Astrocyte (in vitro differentiated cells and primary cell): Measurements from ENCODE around the gene TENT4B. TPM values are rescaled to one million over a fixed set of nuclear protein-coding genes. Genes with fewer than 3 reads are reported as not detected.

ENCODE experiments used
- DNase-seq: peaks from one replicate; pipeline ENCODE4 v3.0.0-alpha.2; 2010; ENCODE audit warnings: low read depth
- FAIRE-seq: peaks from 2 replicates; lab custom pipeline; 2011; peaks lifted over from hg19 to GRCh38; lab: Jason Lieb, UNC
- H2AFZ ChIP-seq: 2 replicates; pipeline ENCODE4 v1.6.0; 2012; ENCODE audit warnings: low read depth, low read length, inconsistent platforms
- H3K27ac ChIP-seq: 2 replicates; pipeline ENCODE4 v1.5.1; 2011; ENCODE audit warnings: low read depth, low read length, inconsistent platforms
- H3K27me3 ChIP-seq: 2 replicates; pipeline ENCODE4 v1.6.0; 2011; ENCODE audit warnings: low read length, inconsistent platforms; ENCODE audit not compliant: insufficient read depth
- H3K36me3 ChIP-seq: 2 replicates; pipeline ENCODE4 v1.5.1; 2011; ENCODE audit warnings: low read length, inconsistent platforms; ENCODE audit not compliant: insufficient read depth
- H3K4me1 ChIP-seq: 2 replicates; pipeline ENCODE4 v1.5.1; 2011; ENCODE audit warnings: low read length, inconsistent platforms; ENCODE audit not compliant: insufficient read depth
- H3K4me2 ChIP-seq: 2 replicates; pipeline ENCODE4 v1.6.0; 2012; ENCODE audit warnings: low read length, inconsistent platforms
- H3K4me3 ChIP-seq: 2 replicates; pipeline ENCODE4 v1.5.1; 2011; ENCODE audit warnings: low read depth, mild to moderate bottlenecking, low read length, inconsistent platforms; ENCODE audit not compliant: insufficient read depth
- H3K79me2 ChIP-seq: 2 replicates; pipeline ENCODE4 v1.6.0; 2012; ENCODE audit warnings: mild to moderate bottlenecking, low read length, inconsistent platforms; ENCODE audit not compliant: insufficient read depth
- H3K9ac ChIP-seq: 2 replicates; pipeline ENCODE4 v1.6.0; 2012; ENCODE audit warnings: mild to moderate bottlenecking, low read length, inconsistent platforms
- H3K9me3 ChIP-seq: 2 replicates; pipeline ENCODE4 v1.5.1; 2012; ENCODE audit warnings: low read depth, mild to moderate bottlenecking, low read length, inconsistent platforms; ENCODE audit not compliant: insufficient read depth
- H4K20me1 ChIP-seq: 2 replicates; pipeline ENCODE4 v1.6.0; 2012; ENCODE audit warnings: low read length, inconsistent platforms; ENCODE audit not compliant: insufficient read depth
- H3K27ac Mint-ChIP-seq: one replicate; pipeline ENCODE4 v1.8.0; 2021; ENCODE audit warnings: mild to moderate bottlenecking, mixed read lengths; ENCODE audit not compliant: unreplicated experiment
- H3K27me3 Mint-ChIP-seq: one replicate; pipeline ENCODE4 v1.8.0; 2021; ENCODE audit warnings: low read depth, mixed read lengths; ENCODE audit not compliant: unreplicated experiment
- H3K36me3 Mint-ChIP-seq: one replicate; pipeline ENCODE4 v1.8.0; 2021; ENCODE audit warnings: low read depth, mixed read lengths; ENCODE audit not compliant: unreplicated experiment
- H3K4me1 Mint-ChIP-seq: one replicate; pipeline ENCODE4 v1.8.0; 2021; ENCODE audit warnings: low read depth, mixed read lengths; ENCODE audit not compliant: unreplicated experiment
- H3K4me3 Mint-ChIP-seq: one replicate; pipeline ENCODE4 v1.8.0; 2021; ENCODE audit warnings: mild to moderate bottlenecking, moderate library complexity, mixed read lengths; ENCODE audit not compliant: unreplicated experiment
- H3K9me3 Mint-ChIP-seq: one replicate; pipeline ENCODE4 v1.8.0; 2021; ENCODE audit warnings: mild to moderate bottlenecking, mixed read lengths; ENCODE audit not compliant: unreplicated experiment
- EZH2 ChIP-seq: IDR thresholded peaks from 2 replicates; pipeline ENCODE4 v1.6.1; 2012; ENCODE audit warnings: mild to moderate bottlenecking, low read length, inconsistent platforms; ENCODE audit not compliant: insufficient read depth
- total RNA-seq: library from RNA; stranded (reverse); gene quantifications from 2 replicates; pipeline ENCODE4 v1.2.1, GENCODE V29; 2021
- TF ChIP-seq, protein P1 (sequence below): IDR thresholded peaks from 2 replicates; pipeline ENCODE4 v1.5.1; 2011; ENCODE audit warnings: low read depth, mild to moderate bottlenecking, inconsistent platforms, low read length, moderate library complexity; ENCODE audit not compliant: insufficient read depth

TENT4B gene
- total RNA-seq, 1 donor from 2014 or later: 17.0 TPM

DNA sequence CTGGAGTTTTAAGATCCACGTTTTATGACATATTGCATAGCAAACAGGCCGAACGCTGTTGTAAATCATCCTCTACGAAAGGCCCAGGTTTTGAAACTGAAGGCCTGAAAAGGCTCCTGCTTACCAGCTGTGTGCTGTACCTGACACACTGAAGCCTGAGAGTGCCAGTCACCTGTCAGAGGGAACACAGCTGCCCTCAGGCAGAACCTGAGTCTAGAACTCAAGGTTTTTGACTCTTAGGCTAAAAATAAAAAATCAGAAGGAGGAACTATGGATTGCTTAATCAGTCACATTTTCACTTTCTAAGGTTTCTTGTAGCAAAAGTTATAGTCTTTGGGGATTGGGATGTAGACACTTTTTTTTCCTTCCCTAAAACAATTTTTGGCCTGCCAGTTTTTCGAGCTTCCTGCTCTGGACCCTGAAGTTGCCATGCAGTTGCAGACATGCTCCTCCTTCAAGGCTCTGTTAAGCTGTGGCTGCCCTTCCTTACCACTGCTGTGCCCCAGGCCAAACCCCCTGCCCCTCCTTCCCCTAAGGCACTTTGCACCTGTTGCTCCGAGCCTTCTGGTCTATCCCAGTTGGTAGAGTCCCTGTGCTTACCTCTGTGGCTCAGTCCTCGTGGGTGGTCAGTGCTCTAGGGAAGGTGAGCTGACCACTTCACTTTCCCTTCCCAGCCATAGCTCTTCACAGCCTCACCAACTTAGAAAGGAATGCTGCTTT is 56.6 kb downstream of the TENT4B start:
- peaks cover 35% of the 10 kb centered on the region for H3K79me2 ChIP-seq
- no peak overlapping the region for H3K4me3 ChIP-seq
- Mint-ChIP-seq H3K27me3 (no peaks in the 10 kb centered on the region), H3K9me3 (no peaks in the 10 kb centered on the region), H3K4me3 (no peak overlapping the region), H3K36me3 (no peaks in the 10 kb centered on the region), H3K4me1 (peaks cover 39% of the 10 kb centered on the region), H3K27ac (peak overlapping the region; percentile 66)
- no peaks in the 10 kb centered on the region for H3K27me3 ChIP-seq
- H3K9me3 ChIP-seq: no peaks in the 10 kb centered on the region
- peak overlapping the region; percentile 24 for H3K4me2 ChIP-seq
- FAIRE-seq: no peak
- no peak overlapping the region for H3K27ac ChIP-seq
- no peak overlapping the region for H3K9ac ChIP-seq
- H3K4me1 ChIP-seq: peaks cover 20% of the 10 kb centered on the region
- peaks cover 29% of the 10 kb centered on the region for H4K20me1 ChIP-seq
- H3K36me3 ChIP-seq: no peaks in the 10 kb centered on the region
- no peak for DNase-seq
- TF ChIP-seq EZH2: no peak
- TF ChIP-seq, protein P1, sequence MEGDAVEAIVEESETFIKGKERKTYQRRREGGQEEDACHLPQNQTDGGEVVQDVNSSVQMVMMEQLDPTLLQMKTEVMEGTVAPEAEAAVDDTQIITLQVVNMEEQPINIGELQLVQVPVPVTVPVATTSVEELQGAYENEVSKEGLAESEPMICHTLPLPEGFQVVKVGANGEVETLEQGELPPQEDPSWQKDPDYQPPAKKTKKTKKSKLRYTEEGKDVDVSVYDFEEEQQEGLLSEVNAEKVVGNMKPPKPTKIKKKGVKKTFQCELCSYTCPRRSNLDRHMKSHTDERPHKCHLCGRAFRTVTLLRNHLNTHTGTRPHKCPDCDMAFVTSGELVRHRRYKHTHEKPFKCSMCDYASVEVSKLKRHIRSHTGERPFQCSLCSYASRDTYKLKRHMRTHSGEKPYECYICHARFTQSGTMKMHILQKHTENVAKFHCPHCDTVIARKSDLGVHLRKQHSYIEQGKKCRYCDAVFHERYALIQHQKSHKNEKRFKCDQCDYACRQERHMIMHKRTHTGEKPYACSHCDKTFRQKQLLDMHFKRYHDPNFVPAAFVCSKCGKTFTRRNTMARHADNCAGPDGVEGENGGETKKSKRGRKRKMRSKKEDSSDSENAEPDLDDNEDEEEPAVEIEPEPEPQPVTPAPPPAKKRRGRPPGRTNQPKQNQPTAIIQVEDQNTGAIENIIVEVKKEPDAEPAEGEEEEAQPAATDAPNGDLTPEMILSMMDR: no peak
- no peak overlapping the region for H2AFZ ChIP-seq

DNA sequence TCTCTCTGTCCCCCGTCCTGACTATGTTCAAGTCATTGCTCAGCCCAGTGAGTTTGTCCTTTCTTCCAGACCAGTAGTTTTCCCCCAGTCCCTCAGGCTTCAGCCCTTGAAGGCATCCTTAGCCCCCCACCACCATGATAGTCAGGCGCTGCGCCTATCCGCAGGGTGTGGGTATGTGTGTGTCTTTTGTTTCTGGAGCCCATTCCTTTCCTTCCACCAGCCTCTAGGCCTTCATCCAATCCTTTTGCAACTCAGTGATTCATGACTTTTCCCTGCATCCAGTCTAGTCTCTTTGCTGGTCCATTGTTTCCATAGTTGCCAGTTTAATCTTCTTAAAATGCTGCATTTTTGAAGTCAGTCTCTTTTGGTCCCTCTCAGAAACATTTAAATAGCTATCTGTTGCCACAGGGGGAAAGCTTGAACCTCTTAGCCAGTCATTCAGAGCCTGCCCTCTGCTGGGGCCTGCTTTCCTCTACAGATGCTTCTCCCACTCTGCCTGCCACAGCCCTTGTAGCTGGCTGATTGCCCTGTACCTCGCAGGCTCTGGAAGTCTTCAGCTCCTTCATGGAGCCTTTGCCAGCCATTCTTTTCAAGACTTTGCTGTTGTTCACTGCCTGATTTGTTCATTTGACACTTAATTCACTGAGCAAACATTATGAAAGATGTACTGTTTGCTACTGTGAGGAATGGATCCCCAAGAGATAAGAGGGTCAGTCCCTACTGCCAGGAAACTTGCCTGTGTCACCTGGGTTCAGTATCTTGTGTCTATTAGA is 57.3 kb downstream of the TENT4B start:
- Histone ChIP-seq H3K27me3 (no peaks in the 10 kb centered on the region), H2AFZ (no peak overlapping the region), H3K27ac (no peak overlapping the region), H3K36me3 (peaks cover under 1% of the 10 kb centered on the region), H3K4me2 (peak overlapping the region; percentile 24), H3K79me2 (peaks cover 29% of the 10 kb centered on the region), H3K9me3 (no peaks in the 10 kb centered on the region), H3K4me1 (peaks cover 19% of the 10 kb centered on the region), H3K9ac (no peak overlapping the region), H4K20me1 (peaks cover 29% of the 10 kb centered on the region), H3K4me3 (no peak overlapping the region)
- H3K9me3 Mint-ChIP-seq: no peaks in the 10 kb centered on the region
- no peak for TF ChIP-seq EZH2
- TF ChIP-seq, protein P1: peak; percentile 75
- DNase-seq: peak; percentile 83
- peaks cover 34% of the 10 kb centered on the region for H3K4me1 Mint-ChIP-seq
- H3K36me3 Mint-ChIP-seq: no peaks in the 10 kb centered on the region
- H3K27me3 Mint-ChIP-seq: no peaks in the 10 kb centered on the region
- peak overlapping the region; percentile 66 for H3K27ac Mint-ChIP-seq
- H3K4me3 Mint-ChIP-seq: no peak overlapping the region
- no peak for FAIRE-seq
